GM12878 (cell line): Measurements from ENCODE around the gene TRIM28. TPM values are rescaled to one million over a fixed set of nuclear protein-coding genes. Genes with fewer than 3 reads are reported as not detected.

ENCODE experiments used
- BACH1 ChIP-seq: fragments of 450-650 bp; IDR thresholded peaks from 2 replicates; pipeline ENCODE4 v1.6.1; 2017; ENCODE audit warnings: mild to moderate bottlenecking, borderline replicate concordance
- HCFC1 ChIP-seq: fragments of 150-350 bp; IDR thresholded peaks from 2 replicates; pipeline ENCODE4 v1.6.1; 2014; ENCODE audit warnings: low read length
- HDAC6 ChIP-seq: fragments of 200-600 bp; sonication (generic); IDR thresholded peaks from one replicate; pipeline ENCODE4 v1.8.0; 2017; ENCODE audit warnings: antibody characterized with exemption; ENCODE audit not compliant: unreplicated experiment
- HDGF ChIP-seq: fragments of 450-650 bp; IDR thresholded peaks from 2 replicates; pipeline ENCODE4 v1.6.1; 2016; ENCODE audit warnings: antibody characterized with exemption
- JUND ChIP-seq: IDR thresholded peaks from 2 replicates; pipeline ENCODE4 v1.6.1; 2012; ENCODE audit warnings: low read depth, mild to moderate bottlenecking, low read length, improper control_type of control experiment, moderate library complexity
- NRF1 ChIP-seq: conservative IDR thresholded peaks from 2 replicates; pipeline ENCODE4 v1.6.1; 2011; ENCODE audit warnings: mild to moderate bottlenecking, low read depth, low read length, improper control_type of control experiment
- PML ChIP-seq: IDR thresholded peaks from 2 replicates; pipeline ENCODE4 v1.6.1; 2012; ENCODE audit warnings: low read length, inconsistent platforms
- RAD21 ChIP-seq: IDR thresholded peaks from 2 replicates; pipeline ENCODE4 v1.6.1; 2011; ENCODE audit warnings: mild to moderate bottlenecking, low read depth, low read length, moderate library complexity; ENCODE audit not compliant: insufficient read depth
- RUNX3 ChIP-seq: IDR thresholded peaks from 2 replicates; pipeline ENCODE4 v1.6.1; 2012; ENCODE audit warnings: low read length, inconsistent platforms
- SPI1 ChIP-seq: IDR thresholded peaks from 2 replicates; pipeline ENCODE4 v1.6.1; 2011; ENCODE audit warnings: low read depth, mild to moderate bottlenecking, low read length, moderate library complexity, borderline replicate concordance; ENCODE audit not compliant: insufficient read depth
- SREBF1 ChIP-seq: IDR thresholded peaks from 2 replicates; pipeline ENCODE4 v1.6.1; 2012; ENCODE audit warnings: mild to moderate bottlenecking, low read length
- SRF ChIP-seq, 2 experiments: IDR thresholded peaks; 2 replicates each; pipeline ENCODE4 v1.6.1; 2011; ENCODE audit warnings: low read depth in 2 of 2, low read length in 2 of 2, mild to moderate bottlenecking in 1 of 2, moderate library complexity in 1 of 2
- ZBED1 ChIP-seq: IDR thresholded peaks from 2 replicates; pipeline ENCODE4 v1.6.1; 2016; ENCODE audit warnings: borderline replicate concordance
- polyA plus RNA-seq, 11 experiments: library from polyadenylated mRNA; depleted of rRNA in 4 of 11; unstranded in 6 of 11; stranded (reverse) in 5 of 11; fragments of >200 nt; fragmentation: Nextera tagmentation in 4 of 11; fragmentation: Illumina TruSeq in 1 of 11; extraction: Ambion mirVana in 4 of 11; extraction: Trizol in 1 of 11; gene quantifications; 1 replicate in 1 of 11; 2 replicates in 10 of 11; pipeline versions ENCODE4 v1.2.1 to v1.2.3, GENCODE V29; 2011 to 2016; ENCODE audit warnings: inconsistent platforms in 2 of 11, missing spikeins in 2 of 11, low read depth in 1 of 11
- total RNA-seq, 4 experiments: library from RNA; depleted of rRNA in 3 of 4; stranded (reverse); fragments of >200 nt in 3 of 4; fragmentation: Illumina TruSeq in 1 of 4; extraction: Trizol in 1 of 4; gene quantifications; 2 replicates each; pipeline versions ENCODE4 v1.2.1 to v1.2.3, GENCODE V29; 2013 to 2021
- TF ChIP-seq, protein P1 (sequence below): fragments of 450-650 bp; formaldehyde crosslinking; IDR thresholded peaks from 2 replicates; pipeline ENCODE4 v1.5.0; 2022; ENCODE audit warnings: mild to moderate bottlenecking, missing genetic modification characterization
- TF ChIP-seq, protein P2 (sequence below): fragments of 450-650 bp; IDR thresholded peaks from 2 replicates; pipeline ENCODE4 v1.6.1; 2017; ENCODE audit warnings: mild to moderate bottlenecking
- TF ChIP-seq, protein P3 (sequence below): IDR thresholded peaks from 2 replicates; pipeline ENCODE4 v1.6.1; 2012; ENCODE audit warnings: low read length, inconsistent platforms
- TF ChIP-seq, protein P4 (sequence below): fragments of 450-650 bp; IDR thresholded peaks from 2 replicates; pipeline ENCODE4 v1.6.1; 2017; ENCODE audit warnings: mild to moderate bottlenecking, moderate library complexity
- TF ChIP-seq, protein P5 (sequence below): IDR thresholded peaks from 2 replicates; pipeline ENCODE4 v1.6.1; 2012; ENCODE audit warnings: low read depth, low read length, improper control_type of control experiment

TRIM28 gene
- total and polyA plus RNA-seq, 10 of the 15 experiments (the other 5 are each of a cell fraction or from before 2014, with no cell fraction given) = 5.0 to 650 (median 296) TPM

DNA sequence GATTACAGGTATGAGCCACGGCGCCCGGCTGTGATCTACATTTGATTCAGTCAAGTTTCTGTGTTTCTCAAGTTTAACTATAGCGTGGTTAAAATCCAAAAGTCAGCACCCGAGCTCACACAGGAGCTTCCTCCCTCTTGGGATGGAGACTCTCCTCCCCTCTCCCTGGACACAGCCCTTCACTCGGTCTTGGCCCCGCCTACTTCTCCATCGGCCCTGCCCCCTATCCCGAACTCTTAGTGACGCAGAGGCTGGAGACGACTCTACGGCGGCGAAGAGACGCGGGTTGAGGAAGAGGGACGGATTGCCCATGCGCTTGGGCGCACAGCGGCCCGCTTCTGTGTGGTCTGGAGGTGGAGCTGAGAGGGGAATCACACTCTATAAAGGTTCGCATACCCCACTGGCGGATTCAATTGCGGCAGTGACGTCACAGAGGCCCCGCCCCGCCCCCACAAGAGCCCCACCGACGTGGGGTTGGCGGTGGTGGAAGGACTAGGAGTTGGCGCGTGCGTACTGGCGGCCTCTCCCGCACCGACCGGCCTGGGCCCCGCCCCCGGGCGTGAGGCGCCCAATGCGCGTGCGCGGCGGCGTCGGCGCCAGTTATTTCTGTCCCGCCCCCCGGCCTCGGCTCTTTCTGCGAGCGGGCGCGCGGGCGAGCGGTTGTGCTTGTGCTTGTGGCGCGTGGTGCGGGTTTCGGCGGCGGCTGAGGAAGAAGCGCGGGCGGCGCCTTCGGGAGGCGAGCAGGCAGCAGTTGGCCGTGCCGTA is at the start of gene TRIM28 (continued):
- TF ChIP-seq, protein P1, sequence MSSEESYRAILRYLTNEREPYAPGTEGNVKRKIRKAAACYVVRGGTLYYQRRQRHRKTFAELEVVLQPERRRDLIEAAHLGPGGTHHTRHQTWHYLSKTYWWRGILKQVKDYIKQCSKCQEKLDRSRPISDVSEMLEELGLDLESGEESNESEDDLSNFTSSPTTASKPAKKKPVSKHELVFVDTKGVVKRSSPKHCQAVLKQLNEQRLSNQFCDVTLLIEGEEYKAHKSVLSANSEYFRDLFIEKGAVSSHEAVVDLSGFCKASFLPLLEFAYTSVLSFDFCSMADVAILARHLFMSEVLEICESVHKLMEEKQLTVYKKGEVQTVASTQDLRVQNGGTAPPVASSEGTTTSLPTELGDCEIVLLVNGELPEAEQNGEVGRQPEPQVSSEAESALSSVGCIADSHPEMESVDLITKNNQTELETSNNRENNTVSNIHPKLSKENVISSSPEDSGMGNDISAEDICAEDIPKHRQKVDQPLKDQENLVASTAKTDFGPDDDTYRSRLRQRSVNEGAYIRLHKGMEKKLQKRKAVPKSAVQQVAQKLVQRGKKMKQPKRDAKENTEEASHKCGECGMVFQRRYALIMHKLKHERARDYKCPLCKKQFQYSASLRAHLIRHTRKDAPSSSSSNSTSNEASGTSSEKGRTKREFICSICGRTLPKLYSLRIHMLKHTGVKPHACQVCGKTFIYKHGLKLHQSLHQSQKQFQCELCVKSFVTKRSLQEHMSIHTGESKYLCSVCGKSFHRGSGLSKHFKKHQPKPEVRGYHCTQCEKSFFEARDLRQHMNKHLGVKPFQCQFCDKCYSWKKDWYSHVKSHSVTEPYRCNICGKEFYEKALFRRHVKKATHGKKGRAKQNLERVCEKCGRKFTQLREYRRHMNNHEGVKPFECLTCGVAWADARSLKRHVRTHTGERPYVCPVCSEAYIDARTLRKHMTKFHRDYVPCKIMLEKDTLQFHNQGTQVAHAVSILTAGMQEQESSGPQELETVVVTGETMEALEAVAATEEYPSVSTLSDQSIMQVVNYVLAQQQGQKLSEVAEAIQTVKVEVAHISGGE (CRISPR knock-in tag) = no peak
- no peak for TF ChIP-seq HDAC6
- TF ChIP-seq BACH1 = peak; percentile 95
- TF ChIP-seq, protein P2, sequence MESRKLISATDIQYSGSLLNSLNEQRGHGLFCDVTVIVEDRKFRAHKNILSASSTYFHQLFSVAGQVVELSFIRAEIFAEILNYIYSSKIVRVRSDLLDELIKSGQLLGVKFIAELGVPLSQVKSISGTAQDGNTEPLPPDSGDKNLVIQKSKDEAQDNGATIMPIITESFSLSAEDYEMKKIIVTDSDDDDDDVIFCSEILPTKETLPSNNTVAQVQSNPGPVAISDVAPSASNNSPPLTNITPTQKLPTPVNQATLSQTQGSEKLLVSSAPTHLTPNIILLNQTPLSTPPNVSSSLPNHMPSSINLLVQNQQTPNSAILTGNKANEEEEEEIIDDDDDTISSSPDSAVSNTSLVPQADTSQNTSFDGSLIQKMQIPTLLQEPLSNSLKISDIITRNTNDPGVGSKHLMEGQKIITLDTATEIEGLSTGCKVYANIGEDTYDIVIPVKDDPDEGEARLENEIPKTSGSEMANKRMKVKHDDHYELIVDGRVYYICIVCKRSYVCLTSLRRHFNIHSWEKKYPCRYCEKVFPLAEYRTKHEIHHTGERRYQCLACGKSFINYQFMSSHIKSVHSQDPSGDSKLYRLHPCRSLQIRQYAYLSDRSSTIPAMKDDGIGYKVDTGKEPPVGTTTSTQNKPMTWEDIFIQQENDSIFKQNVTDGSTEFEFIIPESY = no peak
- TF ChIP-seq ZBED1 = no peak
- TF ChIP-seq, protein P3, sequence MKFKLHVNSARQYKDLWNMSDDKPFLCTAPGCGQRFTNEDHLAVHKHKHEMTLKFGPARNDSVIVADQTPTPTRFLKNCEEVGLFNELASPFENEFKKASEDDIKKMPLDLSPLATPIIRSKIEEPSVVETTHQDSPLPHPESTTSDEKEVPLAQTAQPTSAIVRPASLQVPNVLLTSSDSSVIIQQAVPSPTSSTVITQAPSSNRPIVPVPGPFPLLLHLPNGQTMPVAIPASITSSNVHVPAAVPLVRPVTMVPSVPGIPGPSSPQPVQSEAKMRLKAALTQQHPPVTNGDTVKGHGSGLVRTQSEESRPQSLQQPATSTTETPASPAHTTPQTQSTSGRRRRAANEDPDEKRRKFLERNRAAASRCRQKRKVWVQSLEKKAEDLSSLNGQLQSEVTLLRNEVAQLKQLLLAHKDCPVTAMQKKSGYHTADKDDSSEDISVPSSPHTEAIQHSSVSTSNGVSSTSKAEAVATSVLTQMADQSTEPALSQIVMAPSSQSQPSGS = no peak
- TF ChIP-seq PML = peak; percentile 93; the same call in 1 of the 2 replicates
- TF ChIP-seq HCFC1 = no peak; the same call in 1 of the 2 replicates
- TF ChIP-seq SRF (IDR thresholded peaks at IDR 0.05; ENCODE audit: low read depth in 2 of 2, low read length in 2 of 2) = no peak
- TF ChIP-seq, protein P4, sequence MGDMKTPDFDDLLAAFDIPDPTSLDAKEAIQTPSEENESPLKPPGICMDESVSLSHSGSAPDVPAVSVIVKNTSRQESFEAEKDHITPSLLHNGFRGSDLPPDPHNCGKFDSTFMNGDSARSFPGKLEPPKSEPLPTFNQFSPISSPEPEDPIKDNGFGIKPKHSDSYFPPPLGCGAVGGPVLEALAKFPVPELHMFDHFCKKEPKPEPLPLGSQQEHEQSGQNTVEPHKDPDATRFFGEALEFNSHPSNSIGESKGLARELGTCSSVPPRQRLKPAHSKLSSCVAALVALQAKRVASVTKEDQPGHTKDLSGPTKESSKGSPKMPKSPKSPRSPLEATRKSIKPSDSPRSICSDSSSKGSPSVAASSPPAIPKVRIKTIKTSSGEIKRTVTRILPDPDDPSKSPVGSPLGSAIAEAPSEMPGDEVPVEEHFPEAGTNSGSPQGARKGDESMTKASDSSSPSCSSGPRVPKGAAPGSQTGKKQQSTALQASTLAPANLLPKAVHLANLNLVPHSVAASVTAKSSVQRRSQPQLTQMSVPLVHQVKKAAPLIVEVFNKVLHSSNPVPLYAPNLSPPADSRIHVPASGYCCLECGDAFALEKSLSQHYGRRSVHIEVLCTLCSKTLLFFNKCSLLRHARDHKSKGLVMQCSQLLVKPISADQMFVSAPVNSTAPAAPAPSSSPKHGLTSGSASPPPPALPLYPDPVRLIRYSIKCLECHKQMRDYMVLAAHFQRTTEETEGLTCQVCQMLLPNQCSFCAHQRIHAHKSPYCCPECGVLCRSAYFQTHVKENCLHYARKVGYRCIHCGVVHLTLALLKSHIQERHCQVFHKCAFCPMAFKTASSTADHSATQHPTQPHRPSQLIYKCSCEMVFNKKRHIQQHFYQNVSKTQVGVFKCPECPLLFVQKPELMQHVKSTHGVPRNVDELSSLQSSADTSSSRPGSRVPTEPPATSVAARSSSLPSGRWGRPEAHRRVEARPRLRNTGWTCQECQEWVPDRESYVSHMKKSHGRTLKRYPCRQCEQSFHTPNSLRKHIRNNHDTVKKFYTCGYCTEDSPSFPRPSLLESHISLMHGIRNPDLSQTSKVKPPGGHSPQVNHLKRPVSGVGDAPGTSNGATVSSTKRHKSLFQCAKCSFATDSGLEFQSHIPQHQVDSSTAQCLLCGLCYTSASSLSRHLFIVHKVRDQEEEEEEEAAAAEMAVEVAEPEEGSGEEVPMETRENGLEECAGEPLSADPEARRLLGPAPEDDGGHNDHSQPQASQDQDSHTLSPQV = 0 out of 2 replicates have a peak, but pooled peaks have one; percentile 27
- peak; percentile 60 for TF ChIP-seq RUNX3
- peak; percentile 94 for TF ChIP-seq HDGF
- TF ChIP-seq, protein P5, sequence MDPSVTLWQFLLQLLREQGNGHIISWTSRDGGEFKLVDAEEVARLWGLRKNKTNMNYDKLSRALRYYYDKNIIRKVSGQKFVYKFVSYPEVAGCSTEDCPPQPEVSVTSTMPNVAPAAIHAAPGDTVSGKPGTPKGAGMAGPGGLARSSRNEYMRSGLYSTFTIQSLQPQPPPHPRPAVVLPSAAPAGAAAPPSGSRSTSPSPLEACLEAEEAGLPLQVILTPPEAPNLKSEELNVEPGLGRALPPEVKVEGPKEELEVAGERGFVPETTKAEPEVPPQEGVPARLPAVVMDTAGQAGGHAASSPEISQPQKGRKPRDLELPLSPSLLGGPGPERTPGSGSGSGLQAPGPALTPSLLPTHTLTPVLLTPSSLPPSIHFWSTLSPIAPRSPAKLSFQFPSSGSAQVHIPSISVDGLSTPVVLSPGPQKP = no peak
- peak; percentile 78 for TF ChIP-seq NRF1
- no peak for TF ChIP-seq SREBF1
- no peak for TF ChIP-seq RAD21
- no peak for TF ChIP-seq JUND
- peak; percentile 47; the same call in 1 of the 2 replicates for TF ChIP-seq SPI1
